AG10803 (cell line): ENCODE measurements around the gene SMURF1.

ENCODE experiments used
- DNase-seq: peaks from one replicate; pipeline ENCODE4 v3.0.0; 2010; ENCODE audit warnings: low read depth
- H3K4me3 ChIP-seq: 2 replicates; pipeline ENCODE4 v1.5.1; 2011; ENCODE audit warnings: mild to moderate bottlenecking, low read length, control low read depth
- CTCF ChIP-seq: conservative IDR thresholded peaks from 2 replicates; pipeline ENCODE4 v1.5.1; 2011; ENCODE audit warnings: mild to moderate bottlenecking, low read length, control low read depth, inconsistent platforms

Gene SMURF1

GRCh38 chr7:99097730-99098129 is 46.2 kb downstream of the SMURF1 start:
- DNase-seq = no peak
- H3K4me3 ChIP-seq = no peak overlapping the region
- TF ChIP-seq CTCF = no peak

DNA sequence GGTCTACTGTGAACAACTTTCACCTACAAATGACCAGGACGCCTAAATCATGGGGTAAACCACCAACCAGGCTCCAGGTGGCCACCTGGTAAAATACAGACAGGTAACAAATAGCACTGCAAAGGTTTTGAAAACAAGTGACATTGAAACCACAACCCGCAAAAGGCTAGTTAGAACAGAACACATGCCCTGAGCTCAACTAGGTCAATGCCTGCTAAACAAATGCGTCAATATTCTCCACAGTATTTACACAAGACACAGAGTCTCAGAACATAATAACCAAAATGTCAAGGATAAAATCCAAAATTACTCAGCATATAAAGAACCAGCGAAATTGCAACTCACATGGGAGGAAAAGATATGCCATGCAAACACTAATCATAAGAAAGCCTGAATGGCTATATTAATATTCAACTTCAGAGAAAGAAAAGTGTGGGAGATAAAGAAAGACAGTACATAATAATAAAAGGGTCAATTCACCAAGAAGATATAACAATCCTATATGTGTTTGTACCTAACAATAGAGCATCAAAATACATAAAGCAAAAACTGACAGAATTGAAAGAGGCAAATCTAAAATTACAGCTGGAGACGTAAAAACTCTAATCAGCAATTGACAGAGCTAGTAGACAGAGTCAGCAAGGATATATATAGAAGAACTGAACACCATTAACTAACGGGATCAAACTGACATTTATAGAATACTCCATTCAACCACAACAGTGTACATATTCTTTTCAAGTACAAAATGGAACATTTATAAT is 47.6 kb downstream of the SMURF1 start:
- no peak overlapping the region for H3K4me3 ChIP-seq
- no peak for TF ChIP-seq CTCF
- DNase-seq = no peak

DNA sequence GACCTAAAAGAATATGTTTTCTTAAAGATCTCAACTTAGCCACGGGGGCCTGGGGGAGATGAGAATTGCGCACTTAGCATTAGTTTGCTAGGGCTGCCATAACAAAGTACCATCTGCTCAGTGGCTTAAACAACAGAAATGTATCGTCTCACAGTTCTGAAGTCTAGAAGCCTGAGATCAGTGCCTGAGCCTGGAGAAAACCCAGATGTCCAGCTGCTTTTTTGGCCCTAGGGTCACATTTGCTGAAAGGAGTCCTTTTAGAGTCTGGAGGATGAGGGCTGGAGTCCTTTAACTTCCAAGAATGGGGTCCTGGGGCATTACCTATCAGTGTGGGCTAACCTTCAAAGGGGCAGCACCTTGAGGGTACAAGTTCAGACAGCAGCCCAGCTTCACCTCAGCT is 48.2 kb downstream of the SMURF1 start:
- no peak overlapping the region for H3K4me3 ChIP-seq
- DNase-seq = no peak
- TF ChIP-seq CTCF = no peak

DNA sequence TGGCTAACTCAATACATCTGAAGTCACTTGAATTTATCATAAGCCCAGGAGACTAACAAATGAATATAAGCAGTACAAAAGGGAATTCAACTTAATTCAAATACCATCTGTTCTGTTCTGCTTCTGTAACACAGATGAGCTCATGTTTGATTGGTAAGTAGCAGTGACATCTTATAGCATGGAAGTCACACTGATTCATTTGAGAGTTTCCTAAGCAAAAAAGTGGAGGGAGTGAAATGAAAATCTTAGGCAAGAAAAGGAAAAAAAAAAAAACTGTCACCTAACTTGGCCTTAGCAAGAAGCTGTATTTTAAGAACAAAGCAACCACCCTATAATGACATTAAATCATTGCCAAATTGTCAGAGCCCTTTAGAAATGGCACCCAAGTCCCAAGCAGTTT is 49.5 kb downstream of the SMURF1 start:
- no peak for TF ChIP-seq CTCF
- no peak for DNase-seq
- H3K4me3 ChIP-seq = no peak overlapping the region

- H3K4me3 ChIP-seq = no peak overlapping the region
- no peak for TF ChIP-seq CTCF
- DNase-seq = no peak
Observed at GRCh38 chr7:99092064-99092720, 51.7 kb downstream of the SMURF1 start.

- peak; percentile 94 for DNase-seq
- H3K4me3 ChIP-seq = no peak overlapping the region
Observed at GRCh38 chr7:99090771-99091542, 53.0 kb downstream of the SMURF1 start.

More at GRCh38 chr7:99090771-99091542, 53.0 kb downstream of the SMURF1 start:
- TF ChIP-seq CTCF = no peak
